ENCODE results near the gene ZNF281.
"Not testable (repeated sequence)": the region's sequence is repeated elsewhere in the genome, so short reads cannot be mapped to it uniquely, and the experiment has no call there.

Gene ZNF281

GRCh38 chr1:200409761-200410565, at the start of gene ZNF281:
Gene ZNF281 (minus strand): TSS chr1:200410036. CDS start chr1:200409705, 331 bp downstream.
- peak; percentile 92 for DNase-seq

GRCh38 chr1:200458780-200459179, 48.9 kb upstream of the ZNF281 start:
- no peak for DNase-seq

- no peak for DNase-seq
Observed at GRCh38 chr1:200457810-200458209, 48.0 kb upstream of the ZNF281 start.

GRCh38 chr1:200454425-200454824, 44.6 kb upstream of the ZNF281 start:
- no peak for DNase-seq

- DNase-seq = no peak
Observed at GRCh38 chr1:200453553-200453905, 43.7 kb upstream of the ZNF281 start.

- DNase-seq = no peak
Observed at GRCh38 chr1:200452850-200453552, 43.2 kb upstream of the ZNF281 start.

GRCh38 chr1:200448034-200448762, 38.4 kb upstream of the ZNF281 start:
- no peak for DNase-seq

- no peak for DNase-seq
Observed at GRCh38 chr1:200445213-200445612, 35.4 kb upstream of the ZNF281 start.

- no peak for DNase-seq
Observed at GRCh38 chr1:200444478-200444877, 34.6 kb upstream of the ZNF281 start.

- DNase-seq = no peak
Observed at GRCh38 chr1:200443860-200444259, 34.0 kb upstream of the ZNF281 start.

GRCh38 chr1:200442537-200443156, 32.8 kb upstream of the ZNF281 start:
- DNase-seq = no peak

GRCh38 chr1:200442023-200442422, 32.2 kb upstream of the ZNF281 start:
- no peak for DNase-seq

GRCh38 chr1:200438911-200439310, 29.1 kb upstream of the ZNF281 start:
- DNase-seq = no peak

- not testable (repeated sequence) for DNase-seq
Observed at GRCh38 chr1:200438413-200438812, 28.6 kb upstream of the ZNF281 start.

- no peak for DNase-seq
Observed at GRCh38 chr1:200437556-200438203, 27.8 kb upstream of the ZNF281 start.

GRCh38 chr1:200437088-200437487, 27.3 kb upstream of the ZNF281 start:
- DNase-seq = no peak

GRCh38 chr1:200436436-200436835, 26.6 kb upstream of the ZNF281 start:
- no peak for DNase-seq

- no peak for DNase-seq
Observed at GRCh38 chr1:200435200-200435780, 25.5 kb upstream of the ZNF281 start.

GRCh38 chr1:200433586-200433985, 23.8 kb upstream of the ZNF281 start:
- no peak for DNase-seq

GRCh38 chr1:200432586-200432985, 22.8 kb upstream of the ZNF281 start:
- no peak for DNase-seq

GRCh38 chr1:200429221-200429751, 19.4 kb upstream of the ZNF281 start:
- DNase-seq = no peak

Data from activated CD4-positive, alpha-beta T cell treated with anti-CD3 and anti-CD28 coated beads, Interleukin-2, amount 50 U/mL, for 1 hour (primary cell).